Erythroblast (primary cell): Measurements from ENCODE around the gene IBA57.

ENCODE experiments used
- GATA1 ChIP-seq: IDR thresholded peaks from 2 replicates; pipeline ENCODE4 v1.6.1; 2011; ENCODE audit warnings: low read depth, mild to moderate bottlenecking, control low read depth, low read length, moderate library complexity
- POLR2A ChIP-seq: IDR thresholded peaks from 2 replicates; pipeline ENCODE4 v1.6.1; 2011; ENCODE audit warnings: mild to moderate bottlenecking, low read length

- no peak for TF ChIP-seq POLR2A
- TF ChIP-seq GATA1, result no peak
These were observed 40.2 kb downstream of the IBA57 start for GRCh38 chr1:228205526-228206436.
